Breast epithelium (tissue), 3 donors: ENCODE data around the gene LIPJ.

Source experiments
- POLR2AphosphoS5 ChIP-seq, 3 donors: sonication (generic); formaldehyde crosslinking; IDR thresholded peaks; one replicate each; pipeline ENCODE4 v1.6.1; 2017; ENCODE audit warnings: antibody characterized with exemption in 3 of 3
- TF ChIP-seq, protein P1 (sequence below), 3 donors: fragments of 450-650 bp; IDR thresholded peaks; one replicate each; pipeline ENCODE4 v1.5.1; 2016 to 2017; ENCODE audit warnings: antibody characterized with exemption in 3 of 3, mild to moderate bottlenecking in 3 of 3, moderate library complexity in 3 of 3

DNA sequence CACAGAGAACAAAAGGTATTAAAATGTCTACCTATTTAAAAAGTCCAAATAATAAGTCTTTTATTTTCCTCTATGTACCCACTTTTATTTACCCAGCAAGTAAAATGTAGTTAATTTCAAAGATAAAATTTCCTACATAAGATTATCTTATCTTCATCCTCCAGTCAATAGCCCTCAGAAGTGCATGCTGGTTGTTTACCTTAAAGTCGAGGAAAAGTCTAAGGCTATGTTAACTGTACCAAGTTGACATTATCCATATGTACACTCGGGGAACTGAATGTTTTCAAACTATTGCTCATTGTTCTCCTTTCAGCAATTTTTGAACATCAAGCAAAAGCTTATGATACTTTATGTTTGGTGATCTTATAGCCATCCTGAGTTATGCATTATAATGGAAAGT is 53.6 kb downstream of the LIPJ start:
- TF ChIP-seq POLR2AphosphoS5 (IDR thresholded peaks at IDR 0.05): no peak
- TF ChIP-seq, protein P1, sequence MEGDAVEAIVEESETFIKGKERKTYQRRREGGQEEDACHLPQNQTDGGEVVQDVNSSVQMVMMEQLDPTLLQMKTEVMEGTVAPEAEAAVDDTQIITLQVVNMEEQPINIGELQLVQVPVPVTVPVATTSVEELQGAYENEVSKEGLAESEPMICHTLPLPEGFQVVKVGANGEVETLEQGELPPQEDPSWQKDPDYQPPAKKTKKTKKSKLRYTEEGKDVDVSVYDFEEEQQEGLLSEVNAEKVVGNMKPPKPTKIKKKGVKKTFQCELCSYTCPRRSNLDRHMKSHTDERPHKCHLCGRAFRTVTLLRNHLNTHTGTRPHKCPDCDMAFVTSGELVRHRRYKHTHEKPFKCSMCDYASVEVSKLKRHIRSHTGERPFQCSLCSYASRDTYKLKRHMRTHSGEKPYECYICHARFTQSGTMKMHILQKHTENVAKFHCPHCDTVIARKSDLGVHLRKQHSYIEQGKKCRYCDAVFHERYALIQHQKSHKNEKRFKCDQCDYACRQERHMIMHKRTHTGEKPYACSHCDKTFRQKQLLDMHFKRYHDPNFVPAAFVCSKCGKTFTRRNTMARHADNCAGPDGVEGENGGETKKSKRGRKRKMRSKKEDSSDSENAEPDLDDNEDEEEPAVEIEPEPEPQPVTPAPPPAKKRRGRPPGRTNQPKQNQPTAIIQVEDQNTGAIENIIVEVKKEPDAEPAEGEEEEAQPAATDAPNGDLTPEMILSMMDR (IDR thresholded peaks at IDR 0.05): no peak
